Lower leg skin (tissue), 3 donors: ENCODE measurements around the gene MPZL3.

Source experiments
- POLR2A ChIP-seq, 2 donors: fragments of 450-650 bp; IDR thresholded peaks; one replicate each; pipeline ENCODE4 v1.6.1; 2016 to 2017; ENCODE audit warnings: antibody characterized with exemption in 2 of 2, mild to moderate bottlenecking in 1 of 2, moderate library complexity in 1 of 2
- TF ChIP-seq, protein P1 (sequence below), 3 donors: fragments of 450-650 bp; IDR thresholded peaks; one replicate each; pipeline ENCODE4 v1.5.1; 2016; ENCODE audit warnings: antibody characterized with exemption in 3 of 3, mild to moderate bottlenecking in 3 of 3, moderate library complexity in 2 of 3

DNA sequence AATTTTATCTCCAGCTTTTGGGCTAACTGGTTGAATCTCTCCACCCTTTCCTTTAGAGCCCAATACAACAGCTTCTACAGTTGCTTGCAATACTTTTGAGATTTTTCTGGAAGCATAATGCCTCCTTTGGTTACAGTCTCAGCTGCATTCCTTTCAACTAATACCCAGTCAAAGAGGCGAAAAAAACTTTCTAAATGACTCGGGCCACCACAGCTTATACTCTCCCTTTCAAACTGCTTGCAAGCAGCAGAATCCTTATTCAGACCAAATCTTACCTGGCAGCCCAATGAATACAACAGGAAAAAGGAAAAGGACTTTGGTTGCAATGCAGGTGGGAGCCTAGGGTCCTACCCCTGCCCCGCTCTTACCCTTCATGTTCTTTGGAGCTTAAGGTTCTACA lies 43.1 kb downstream of the MPZL3 start:
- TF ChIP-seq, protein P1, sequence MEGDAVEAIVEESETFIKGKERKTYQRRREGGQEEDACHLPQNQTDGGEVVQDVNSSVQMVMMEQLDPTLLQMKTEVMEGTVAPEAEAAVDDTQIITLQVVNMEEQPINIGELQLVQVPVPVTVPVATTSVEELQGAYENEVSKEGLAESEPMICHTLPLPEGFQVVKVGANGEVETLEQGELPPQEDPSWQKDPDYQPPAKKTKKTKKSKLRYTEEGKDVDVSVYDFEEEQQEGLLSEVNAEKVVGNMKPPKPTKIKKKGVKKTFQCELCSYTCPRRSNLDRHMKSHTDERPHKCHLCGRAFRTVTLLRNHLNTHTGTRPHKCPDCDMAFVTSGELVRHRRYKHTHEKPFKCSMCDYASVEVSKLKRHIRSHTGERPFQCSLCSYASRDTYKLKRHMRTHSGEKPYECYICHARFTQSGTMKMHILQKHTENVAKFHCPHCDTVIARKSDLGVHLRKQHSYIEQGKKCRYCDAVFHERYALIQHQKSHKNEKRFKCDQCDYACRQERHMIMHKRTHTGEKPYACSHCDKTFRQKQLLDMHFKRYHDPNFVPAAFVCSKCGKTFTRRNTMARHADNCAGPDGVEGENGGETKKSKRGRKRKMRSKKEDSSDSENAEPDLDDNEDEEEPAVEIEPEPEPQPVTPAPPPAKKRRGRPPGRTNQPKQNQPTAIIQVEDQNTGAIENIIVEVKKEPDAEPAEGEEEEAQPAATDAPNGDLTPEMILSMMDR (IDR thresholded peaks at IDR 0.05), result no peak
- no peak for TF ChIP-seq POLR2A (IDR thresholded peaks at IDR 0.05)
